Panc1 (cell line): ENCODE measurements around the gene VAMP2.

Experiments used
- CTCF ChIP-seq: fragments of 450-650 bp; IDR thresholded peaks from 2 replicates; pipeline ENCODE4 v1.5.1; 2017; ENCODE audit warnings: mild to moderate bottlenecking
- POLR2AphosphoS5 ChIP-seq: IDR thresholded peaks from 2 replicates; pipeline ENCODE4 v1.6.1; 2012; ENCODE audit warnings: mild to moderate bottlenecking, low read depth, low read length, moderate library complexity
- REST ChIP-seq, 2 experiments: IDR thresholded peaks; 2 replicates each; pipeline ENCODE4 v1.6.1; 2011 to 2012; ENCODE audit warnings: low read depth in 2 of 2, control low read depth in 1 of 2, low read length in 1 of 2, mild to moderate bottlenecking in 1 of 2, moderate library complexity in 1 of 2; ENCODE audit not compliant: insufficient read depth in 1 of 2

- TF ChIP-seq CTCF = 0 out of 2 replicates have a peak, but pooled peaks have one; percentile 4
- TF ChIP-seq REST (IDR thresholded peaks at IDR 0.05; ENCODE audit: insufficient read depth in 1 of 2, low read depth in 2 of 2, low read length in 1 of 2) = no peak
- TF ChIP-seq POLR2AphosphoS5 = no peak
Measured at GRCh38 chr17:8117980-8118768, 44.6 kb downstream of the VAMP2 start, which contains the start of gene ALOXE3.
